Measurements from ENCODE around the gene EPS8L3.
"Not testable (repeated sequence)": the region's sequence is repeated elsewhere in the genome, so short reads cannot be mapped to it uniquely, and the experiment has no call there.

EPS8L3 gene

GRCh38 chr1:109763646-109764415 lies at the start of gene EPS8L3:
TSS of gene EPS8L3 (minus strand) at chr1:109763923. CDS start at chr1:109761749, 2,174 bp downstream.
- no peak for DNase-seq

GRCh38 chr1:109812691-109813393 lies 49.1 kb upstream of the EPS8L3 start:
- DNase-seq, result no peak

DNA sequence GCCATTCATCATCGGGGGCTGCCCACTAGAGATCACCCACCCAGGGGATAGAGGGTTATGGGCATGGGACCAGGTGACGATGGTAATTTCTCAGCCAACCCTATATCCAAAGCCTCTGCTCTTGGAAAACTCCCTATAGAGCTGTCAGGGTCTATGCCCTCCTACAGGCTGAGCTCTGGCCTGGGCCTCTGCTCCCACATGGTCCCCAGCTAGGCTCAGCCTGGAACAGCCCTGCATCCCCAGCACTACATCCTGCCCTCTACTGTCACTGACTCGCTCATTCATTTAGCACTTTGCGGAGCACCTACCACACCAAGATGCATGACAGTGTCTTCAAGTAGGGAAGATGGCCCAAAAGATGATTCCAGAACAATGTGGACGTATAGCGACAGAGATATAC lies 45.0 kb upstream of the EPS8L3 start:
- DNase-seq, result no peak

- no peak for DNase-seq
Measured at GRCh38 chr1:109807822-109808680, 44.3 kb upstream of the EPS8L3 start.

GRCh38 chr1:109807402-109807801 lies 43.7 kb upstream of the EPS8L3 start:
- DNase-seq, result no peak

DNA sequence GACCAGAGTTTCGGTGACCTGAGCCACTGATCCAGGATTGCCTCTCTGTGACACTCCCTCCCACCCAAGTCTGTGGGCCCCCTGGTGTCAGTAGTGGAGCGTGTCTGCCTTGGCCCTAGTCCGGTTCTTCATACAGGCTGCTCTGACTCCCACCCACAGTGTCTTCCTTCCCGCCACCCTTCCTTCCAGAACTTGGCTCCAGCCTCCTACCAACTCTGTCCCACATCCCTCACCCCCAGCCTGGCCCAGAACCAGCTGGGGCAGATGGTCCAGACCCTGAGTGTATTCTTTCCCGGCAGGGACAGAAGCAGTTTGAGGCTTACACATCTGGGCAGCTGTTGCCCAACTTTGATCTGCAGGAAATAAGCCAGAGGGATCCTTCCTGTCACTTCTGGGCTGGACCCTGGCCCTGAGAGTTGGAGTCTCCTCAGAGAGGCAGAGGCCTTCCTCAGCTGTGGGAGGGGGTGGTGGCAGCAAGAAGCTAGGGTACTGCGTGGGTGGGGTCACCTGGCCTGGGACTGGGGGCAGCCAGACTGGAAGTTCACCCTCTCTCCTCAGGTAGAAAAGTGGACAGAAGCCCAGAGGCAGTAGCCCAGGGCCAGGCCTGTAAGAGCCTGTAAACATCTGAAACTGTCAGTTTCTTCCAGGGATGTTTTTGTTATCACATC lies 43.1 kb upstream of the EPS8L3 start:
- no peak for DNase-seq

DNA sequence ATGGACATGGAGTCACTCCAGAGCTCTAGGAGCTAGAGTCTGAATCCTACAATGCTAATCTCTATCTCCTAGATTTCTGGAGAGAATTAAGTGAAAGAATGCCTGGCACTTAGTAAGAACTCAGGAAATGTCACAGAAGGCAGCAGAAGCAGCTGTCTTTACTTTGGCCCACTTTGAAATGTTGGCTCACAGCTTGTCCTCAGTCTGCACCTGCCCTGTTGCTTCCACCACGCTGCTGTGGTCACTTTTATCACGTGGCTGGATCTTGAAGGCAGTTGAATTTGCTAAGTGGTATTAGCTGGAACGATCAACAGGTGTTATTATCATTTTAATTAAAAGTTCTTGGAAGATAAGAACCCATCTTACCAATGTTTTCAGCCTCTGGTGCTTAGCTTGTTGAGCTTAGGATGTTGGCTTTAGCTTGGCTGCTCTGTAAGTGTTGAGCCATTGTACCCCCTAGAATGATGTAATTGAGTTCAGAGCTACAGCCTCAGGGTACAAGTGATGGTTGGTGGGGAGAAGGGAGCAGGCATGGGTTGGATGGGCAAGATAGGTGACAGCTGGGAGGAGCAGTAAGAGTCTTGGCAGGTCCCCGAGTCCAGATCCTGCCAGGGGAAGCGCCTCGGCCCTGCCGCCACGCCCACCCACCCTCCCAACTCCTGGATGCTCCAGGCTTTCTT lies 41.9 kb upstream of the EPS8L3 start:
- no peak for DNase-seq

DNA sequence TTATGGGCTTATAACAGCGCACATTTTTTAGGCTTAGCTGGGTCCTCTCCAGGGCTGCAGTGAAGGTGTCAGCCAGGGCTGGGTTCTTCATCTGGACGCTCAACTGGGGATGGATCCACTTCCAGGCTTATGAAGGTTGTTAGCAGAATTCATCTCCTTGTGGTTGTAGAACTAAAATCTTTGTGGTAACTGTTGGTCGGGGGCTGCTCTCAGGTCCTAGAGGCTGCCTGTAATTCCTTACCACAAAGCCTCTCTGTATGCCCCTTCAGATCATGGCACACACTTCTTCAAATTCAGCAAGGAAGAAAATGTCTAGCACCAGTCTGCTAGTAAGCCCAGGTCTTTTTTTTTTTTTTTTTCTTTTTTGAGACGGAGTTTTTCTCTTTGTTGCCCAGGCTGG lies 40.9 kb upstream of the EPS8L3 start:
- DNase-seq, result no peak

GRCh38 chr1:109803901-109804331 lies 40.2 kb upstream of the EPS8L3 start:
- no peak for DNase-seq

- DNase-seq, result no peak
Measured at GRCh38 chr1:109802901-109803561, 39.3 kb upstream of the EPS8L3 start.

GRCh38 chr1:109802136-109802900 lies 38.6 kb upstream of the EPS8L3 start:
- peak; percentile 11 to 71 (median 42) for DNase-seq

DNA sequence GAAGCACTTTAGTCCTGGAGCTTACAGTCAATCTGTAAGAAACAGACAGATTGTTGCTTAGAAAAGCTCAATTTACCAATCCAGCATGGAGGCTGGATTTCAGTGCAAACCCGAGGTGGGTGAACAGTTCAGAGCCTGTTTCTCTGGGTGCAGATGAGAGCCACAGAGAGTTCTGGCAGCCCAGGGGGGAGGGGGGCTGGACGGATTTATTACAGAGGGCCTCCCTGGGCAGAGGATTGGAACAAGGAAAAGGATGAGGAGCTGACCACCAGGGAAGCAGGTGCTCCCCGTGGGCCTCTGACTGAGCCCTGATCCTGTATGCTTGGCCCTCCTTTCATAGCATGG lies 38.0 kb upstream of the EPS8L3 start:
- peak in 2 of 6 experiments; percentile 16 to 32 for DNase-seq

GRCh38 chr1:109800291-109800690 lies 36.6 kb upstream of the EPS8L3 start:
- DNase-seq, result no peak

GRCh38 chr1:109799445-109799844 lies 35.7 kb upstream of the EPS8L3 start:
- no peak for DNase-seq

- DNase-seq, result not testable (repeated sequence)
Measured at GRCh38 chr1:109797303-109797595, 33.5 kb upstream of the EPS8L3 start.

GRCh38 chr1:109796484-109797302 lies 33.0 kb upstream of the EPS8L3 start:
- DNase-seq, result no peak

- DNase-seq, result no peak
Measured at GRCh38 chr1:109794319-109795132, 30.8 kb upstream of the EPS8L3 start.

DNA sequence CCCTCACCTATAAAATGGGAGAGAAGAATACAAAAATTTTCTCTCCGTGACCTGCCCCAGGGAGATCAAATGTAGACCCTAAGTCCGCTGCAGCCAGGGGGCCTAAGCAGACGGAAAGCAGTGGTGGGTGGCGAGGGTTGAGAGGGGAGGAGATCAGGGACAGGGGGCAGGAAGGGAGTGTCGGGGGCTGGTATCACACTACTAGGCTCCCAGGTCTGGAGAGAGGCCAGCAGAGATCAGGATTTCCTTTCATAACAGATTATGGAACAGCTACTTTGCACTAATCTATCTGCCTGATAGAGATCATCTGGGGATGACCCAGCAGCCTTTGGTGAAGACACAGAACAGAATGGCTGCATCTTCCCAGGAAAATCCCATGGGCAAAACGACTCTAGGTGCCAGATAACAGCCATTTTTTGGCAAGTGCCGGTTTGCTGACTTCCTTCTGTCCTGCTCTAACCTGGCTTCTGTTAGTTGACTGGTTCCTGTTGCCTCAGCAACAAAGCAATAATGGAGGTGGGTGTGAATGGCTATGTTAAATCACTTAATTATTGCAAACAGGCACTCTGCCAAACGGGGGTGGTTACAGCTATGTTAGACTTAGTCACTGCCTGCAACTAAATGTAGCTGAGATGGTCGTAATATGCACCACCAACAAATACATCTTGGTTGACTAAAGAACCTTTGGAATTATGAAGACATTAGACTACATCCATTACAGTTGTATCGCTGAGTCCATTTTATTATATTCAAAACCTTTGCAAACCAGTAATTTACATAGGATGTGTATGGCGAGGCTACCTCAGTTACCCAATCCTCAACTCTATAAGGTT lies 30.0 kb upstream of the EPS8L3 start:
- DNase-seq, result peak in 2 of 6 experiments; percentile 8 to 14

Measured in stimulated activated naive CD4-positive, alpha-beta T cell (primary cell).